GM06990 (cell line): Measurements from ENCODE around the gene MTNR1A.

Source experiments
- DNase-seq: peaks from one replicate; pipeline ENCODE4 v3.0.0-alpha.2; 2011; ENCODE audit not compliant: insufficient read length; ENCODE audit errors: extremely low read depth
- H3K27me3 ChIP-seq: replicated peaks from 2 replicates; pipeline ENCODE4 v1.6.0; 2011; ENCODE audit warnings: low read length; ENCODE audit not compliant: control insufficient read depth, insufficient read depth
- H3K36me3 ChIP-seq: 2 replicates; pipeline ENCODE4 v1.5.1; 2011; ENCODE audit warnings: low read length; ENCODE audit not compliant: control insufficient read depth, insufficient read depth
- H3K4me3 ChIP-seq: replicated peaks from 2 replicates; pipeline ENCODE4 v1.5.1; 2011; ENCODE audit warnings: low read depth, mild to moderate bottlenecking, control low read depth, low read length
- TF ChIP-seq, protein P1 (sequence below): IDR thresholded peaks from 2 replicates; pipeline ENCODE4 v1.5.1; 2011; ENCODE audit warnings: low read length, control low read depth, mild to moderate bottlenecking, inconsistent platforms; ENCODE audit not compliant: insufficient read depth, poor library complexity, severe bottlenecking

The MTNR1A gene

DNA sequence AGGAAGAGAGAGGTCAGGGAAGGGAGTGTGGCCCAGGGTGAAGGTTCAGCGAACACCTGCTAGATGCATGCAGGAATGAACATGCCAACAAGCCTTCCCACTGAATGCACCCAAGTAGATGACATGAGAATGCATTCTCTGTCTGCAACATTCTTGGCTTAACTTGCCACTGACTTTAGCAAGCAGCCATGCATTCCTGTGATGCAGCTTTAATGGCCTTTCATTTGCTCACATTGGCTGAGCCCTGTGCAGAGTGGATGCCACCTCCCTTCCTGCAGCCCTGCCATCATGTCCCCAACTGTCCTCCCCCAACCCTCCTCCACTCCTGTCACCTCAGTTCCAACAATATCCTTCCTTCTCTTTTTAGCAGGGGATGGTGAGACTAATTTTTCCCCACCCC is 25.3 kb upstream of the MTNR1A start:
- TF ChIP-seq, protein P1, sequence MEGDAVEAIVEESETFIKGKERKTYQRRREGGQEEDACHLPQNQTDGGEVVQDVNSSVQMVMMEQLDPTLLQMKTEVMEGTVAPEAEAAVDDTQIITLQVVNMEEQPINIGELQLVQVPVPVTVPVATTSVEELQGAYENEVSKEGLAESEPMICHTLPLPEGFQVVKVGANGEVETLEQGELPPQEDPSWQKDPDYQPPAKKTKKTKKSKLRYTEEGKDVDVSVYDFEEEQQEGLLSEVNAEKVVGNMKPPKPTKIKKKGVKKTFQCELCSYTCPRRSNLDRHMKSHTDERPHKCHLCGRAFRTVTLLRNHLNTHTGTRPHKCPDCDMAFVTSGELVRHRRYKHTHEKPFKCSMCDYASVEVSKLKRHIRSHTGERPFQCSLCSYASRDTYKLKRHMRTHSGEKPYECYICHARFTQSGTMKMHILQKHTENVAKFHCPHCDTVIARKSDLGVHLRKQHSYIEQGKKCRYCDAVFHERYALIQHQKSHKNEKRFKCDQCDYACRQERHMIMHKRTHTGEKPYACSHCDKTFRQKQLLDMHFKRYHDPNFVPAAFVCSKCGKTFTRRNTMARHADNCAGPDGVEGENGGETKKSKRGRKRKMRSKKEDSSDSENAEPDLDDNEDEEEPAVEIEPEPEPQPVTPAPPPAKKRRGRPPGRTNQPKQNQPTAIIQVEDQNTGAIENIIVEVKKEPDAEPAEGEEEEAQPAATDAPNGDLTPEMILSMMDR: no peak
- no peak for DNase-seq
- no peaks in the 10 kb centered on the region for H3K36me3 ChIP-seq
- H3K4me3 ChIP-seq: no peak overlapping the region
- no peaks in the 10 kb centered on the region for H3K27me3 ChIP-seq

DNA sequence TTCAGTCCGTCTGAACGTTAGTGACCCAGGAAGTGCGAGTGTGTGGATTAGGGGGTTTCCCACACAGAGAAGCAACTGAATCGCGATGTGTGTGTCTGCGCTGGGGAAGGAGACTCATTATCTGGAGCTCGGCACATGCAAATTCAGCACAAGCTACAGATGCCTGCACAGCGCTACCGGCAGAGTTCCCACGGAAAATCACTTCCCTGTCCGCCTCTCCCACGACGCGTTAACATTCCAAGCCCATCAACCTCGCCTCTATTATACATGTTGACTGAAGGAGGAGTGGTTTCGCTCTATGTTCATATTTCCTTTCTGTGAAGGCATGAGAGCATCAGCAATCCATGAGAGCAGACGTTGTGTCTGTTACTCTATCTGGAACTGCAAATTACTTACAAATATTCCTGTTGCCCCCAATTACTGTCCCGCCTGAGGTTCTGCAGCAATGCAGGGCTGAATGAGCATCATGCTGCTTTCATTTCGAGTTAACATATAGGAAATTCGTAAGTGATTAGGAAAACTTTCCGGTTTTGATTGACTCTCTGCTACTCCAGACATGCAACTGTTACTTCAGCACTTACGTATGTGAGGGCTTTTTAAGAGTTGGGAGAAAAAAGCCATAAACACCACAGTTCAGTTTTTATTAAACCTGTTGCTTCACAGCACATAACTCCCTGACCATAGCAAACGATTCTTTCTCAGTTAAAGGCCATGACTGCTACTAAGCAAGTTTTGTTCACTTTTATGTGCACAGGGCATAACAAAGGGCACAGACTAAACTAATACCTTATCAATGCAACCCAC is 15.0 kb upstream of the MTNR1A start:
- TF ChIP-seq, protein P1: no peak
- no peak for DNase-seq
- H3K27me3 ChIP-seq: no peaks in the 10 kb centered on the region
- no peaks in the 10 kb centered on the region for H3K36me3 ChIP-seq
- H3K4me3 ChIP-seq: no peak overlapping the region

DNA sequence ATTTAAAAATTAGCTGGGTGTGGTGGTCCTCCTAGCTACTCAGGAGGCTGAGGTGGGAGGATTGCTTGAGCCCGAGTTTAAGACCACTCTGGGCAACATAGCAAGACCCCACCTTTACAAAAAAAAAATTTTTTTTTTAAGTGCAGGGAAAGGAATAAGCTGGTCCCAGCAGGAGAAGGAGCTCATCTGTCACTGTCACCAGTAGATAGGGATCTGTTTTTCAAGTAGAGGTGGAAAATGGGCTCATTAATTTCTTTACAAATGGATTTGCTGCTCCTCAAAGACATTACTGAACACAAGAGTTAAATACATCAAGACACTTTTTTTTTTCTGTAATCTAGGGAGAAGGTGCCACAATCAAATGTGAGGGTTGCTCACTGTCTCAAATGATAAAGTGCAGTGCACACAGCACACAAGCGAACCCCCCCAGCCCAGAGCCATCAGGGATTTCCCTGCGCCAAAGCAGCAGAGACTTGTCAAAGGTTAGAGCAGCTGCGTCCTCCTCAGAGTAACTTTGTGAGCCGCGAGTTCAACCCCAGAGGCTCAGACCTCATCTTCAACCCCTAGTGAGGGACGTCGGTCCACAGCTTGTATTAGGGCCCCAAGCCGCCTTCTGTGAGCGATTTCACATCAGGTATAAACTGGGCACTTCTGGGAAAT is 14.3 kb upstream of the MTNR1A start:
- Histone ChIP-seq H3K4me3 (no peak overlapping the region), H3K27me3 (no peaks in the 10 kb centered on the region), H3K36me3 (no peaks in the 10 kb centered on the region)
- DNase-seq: no peak
- TF ChIP-seq, protein P1: no peak

DNA sequence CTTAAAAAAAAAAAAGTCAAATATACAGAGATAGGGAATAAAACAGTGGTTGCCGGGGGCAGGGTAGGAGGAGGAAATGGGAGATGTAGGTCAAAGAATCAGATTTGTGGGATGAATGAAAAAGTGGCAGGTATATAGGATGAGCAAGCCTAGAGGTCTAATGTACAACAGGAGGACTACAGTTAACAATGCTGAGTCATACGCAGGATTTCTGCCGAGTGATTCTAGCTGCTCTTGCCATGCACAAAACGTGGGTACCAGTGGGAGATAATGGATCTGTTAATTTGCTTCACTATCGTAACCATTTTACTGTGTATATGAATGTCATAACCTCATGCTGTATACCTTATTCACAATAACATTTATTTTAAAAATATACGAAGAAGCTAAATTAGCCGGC is 10.7 kb upstream of the MTNR1A start:
- Histone ChIP-seq H3K36me3 (no peaks in the 10 kb centered on the region), H3K4me3 (no peak overlapping the region), H3K27me3 (no peaks in the 10 kb centered on the region)
- DNase-seq: no peak
- TF ChIP-seq, protein P1: no peak

DNA sequence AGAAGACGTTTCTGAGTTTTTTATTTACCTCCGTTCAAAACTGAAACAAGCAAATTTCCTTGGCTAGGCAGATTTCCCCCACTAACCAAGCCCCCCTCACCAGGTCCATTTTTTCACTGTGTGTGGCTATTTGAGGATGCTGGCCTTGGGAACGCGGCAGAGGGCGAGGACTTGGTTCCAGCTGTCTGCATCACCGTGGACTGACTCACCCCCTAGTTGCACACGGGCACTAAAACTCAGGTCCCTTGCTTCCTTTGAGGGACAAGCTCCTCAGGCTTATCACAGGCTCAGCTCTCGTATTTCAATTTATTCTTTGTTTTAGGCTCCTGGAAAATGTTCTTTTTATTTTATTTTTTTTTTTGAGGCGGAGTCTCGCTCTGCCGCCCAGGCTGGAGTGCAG is 8.4 kb upstream of the MTNR1A start:
- no peak for DNase-seq
- Histone ChIP-seq H3K4me3 (no peak overlapping the region), H3K27me3 (no peaks in the 10 kb centered on the region), H3K36me3 (no peaks in the 10 kb centered on the region)
- TF ChIP-seq, protein P1: no peak
